ENCODE data around the gene LPP.
"Not testable (repeated sequence)": the region's sequence is repeated elsewhere in the genome, so short reads cannot be mapped to it uniquely, and the experiment has no call there.

DNA sequence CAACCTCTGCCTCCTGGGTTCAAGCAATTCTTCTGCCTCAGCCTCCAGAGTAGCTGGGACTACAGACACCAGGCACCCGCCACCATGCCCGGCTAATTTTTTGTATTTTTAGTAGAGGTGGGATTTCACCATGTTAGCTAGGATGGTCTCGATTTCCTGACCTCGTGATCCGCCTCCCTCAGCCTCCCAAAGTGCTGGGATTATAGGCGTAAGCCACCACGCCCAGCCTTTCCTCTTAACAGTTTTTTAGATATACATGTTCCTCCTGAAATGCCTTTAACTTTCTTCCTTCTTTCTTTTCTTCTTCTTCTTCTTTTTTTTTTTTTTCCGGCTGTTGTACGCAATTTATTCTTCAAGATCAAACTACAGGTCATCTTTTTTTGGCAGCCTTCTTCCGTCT, 548.1 kb downstream of the LPP start:
- TF ChIP-seq SP1 (IDR thresholded peaks at IDR 0.05; ENCODE audit: low read depth, low read length); ETV6 (conservative IDR thresholded peaks at IDR 0.05 in 1 of 2, IDR thresholded peaks at IDR 0.05 in 1 of 2; ENCODE audit: borderline replicate concordance in 1 of 2, low read depth in 1 of 2); RUNX3 (IDR thresholded peaks at IDR 0.05; ENCODE audit: low read length); POLR2AphosphoS5 (IDR thresholded peaks at IDR 0.05; ENCODE audit: low read length); POLR2A (IDR thresholded peaks at IDR 0.05; ENCODE audit: low read depth, low read length); ZNF274 (IDR thresholded peaks at IDR 0.05; ENCODE audit: insufficient read depth, insufficient read length); FOXK2 (IDR thresholded peaks at IDR 0.05); MTA2 (IDR thresholded peaks at IDR 0.05; ENCODE audit: low read depth): not testable (repeated sequence)
- TF ChIP-seq, protein P1, sequence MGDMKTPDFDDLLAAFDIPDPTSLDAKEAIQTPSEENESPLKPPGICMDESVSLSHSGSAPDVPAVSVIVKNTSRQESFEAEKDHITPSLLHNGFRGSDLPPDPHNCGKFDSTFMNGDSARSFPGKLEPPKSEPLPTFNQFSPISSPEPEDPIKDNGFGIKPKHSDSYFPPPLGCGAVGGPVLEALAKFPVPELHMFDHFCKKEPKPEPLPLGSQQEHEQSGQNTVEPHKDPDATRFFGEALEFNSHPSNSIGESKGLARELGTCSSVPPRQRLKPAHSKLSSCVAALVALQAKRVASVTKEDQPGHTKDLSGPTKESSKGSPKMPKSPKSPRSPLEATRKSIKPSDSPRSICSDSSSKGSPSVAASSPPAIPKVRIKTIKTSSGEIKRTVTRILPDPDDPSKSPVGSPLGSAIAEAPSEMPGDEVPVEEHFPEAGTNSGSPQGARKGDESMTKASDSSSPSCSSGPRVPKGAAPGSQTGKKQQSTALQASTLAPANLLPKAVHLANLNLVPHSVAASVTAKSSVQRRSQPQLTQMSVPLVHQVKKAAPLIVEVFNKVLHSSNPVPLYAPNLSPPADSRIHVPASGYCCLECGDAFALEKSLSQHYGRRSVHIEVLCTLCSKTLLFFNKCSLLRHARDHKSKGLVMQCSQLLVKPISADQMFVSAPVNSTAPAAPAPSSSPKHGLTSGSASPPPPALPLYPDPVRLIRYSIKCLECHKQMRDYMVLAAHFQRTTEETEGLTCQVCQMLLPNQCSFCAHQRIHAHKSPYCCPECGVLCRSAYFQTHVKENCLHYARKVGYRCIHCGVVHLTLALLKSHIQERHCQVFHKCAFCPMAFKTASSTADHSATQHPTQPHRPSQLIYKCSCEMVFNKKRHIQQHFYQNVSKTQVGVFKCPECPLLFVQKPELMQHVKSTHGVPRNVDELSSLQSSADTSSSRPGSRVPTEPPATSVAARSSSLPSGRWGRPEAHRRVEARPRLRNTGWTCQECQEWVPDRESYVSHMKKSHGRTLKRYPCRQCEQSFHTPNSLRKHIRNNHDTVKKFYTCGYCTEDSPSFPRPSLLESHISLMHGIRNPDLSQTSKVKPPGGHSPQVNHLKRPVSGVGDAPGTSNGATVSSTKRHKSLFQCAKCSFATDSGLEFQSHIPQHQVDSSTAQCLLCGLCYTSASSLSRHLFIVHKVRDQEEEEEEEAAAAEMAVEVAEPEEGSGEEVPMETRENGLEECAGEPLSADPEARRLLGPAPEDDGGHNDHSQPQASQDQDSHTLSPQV (IDR thresholded peaks at IDR 0.05) = not testable (repeated sequence)
- TF ChIP-seq, protein P2, sequence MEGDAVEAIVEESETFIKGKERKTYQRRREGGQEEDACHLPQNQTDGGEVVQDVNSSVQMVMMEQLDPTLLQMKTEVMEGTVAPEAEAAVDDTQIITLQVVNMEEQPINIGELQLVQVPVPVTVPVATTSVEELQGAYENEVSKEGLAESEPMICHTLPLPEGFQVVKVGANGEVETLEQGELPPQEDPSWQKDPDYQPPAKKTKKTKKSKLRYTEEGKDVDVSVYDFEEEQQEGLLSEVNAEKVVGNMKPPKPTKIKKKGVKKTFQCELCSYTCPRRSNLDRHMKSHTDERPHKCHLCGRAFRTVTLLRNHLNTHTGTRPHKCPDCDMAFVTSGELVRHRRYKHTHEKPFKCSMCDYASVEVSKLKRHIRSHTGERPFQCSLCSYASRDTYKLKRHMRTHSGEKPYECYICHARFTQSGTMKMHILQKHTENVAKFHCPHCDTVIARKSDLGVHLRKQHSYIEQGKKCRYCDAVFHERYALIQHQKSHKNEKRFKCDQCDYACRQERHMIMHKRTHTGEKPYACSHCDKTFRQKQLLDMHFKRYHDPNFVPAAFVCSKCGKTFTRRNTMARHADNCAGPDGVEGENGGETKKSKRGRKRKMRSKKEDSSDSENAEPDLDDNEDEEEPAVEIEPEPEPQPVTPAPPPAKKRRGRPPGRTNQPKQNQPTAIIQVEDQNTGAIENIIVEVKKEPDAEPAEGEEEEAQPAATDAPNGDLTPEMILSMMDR (IDR thresholded peaks at IDR 0.05 in 2 of 3, conservative IDR thresholded peaks at IDR 0.05 in 1 of 3; ENCODE audit: control insufficient read depth in 2 of 3, extremely low read depth in 1 of 3, insufficient read depth in 1 of 3, low read depth in 3 of 3, low read length in 3 of 3) = not testable (repeated sequence)
- TF ChIP-seq, protein P3, sequence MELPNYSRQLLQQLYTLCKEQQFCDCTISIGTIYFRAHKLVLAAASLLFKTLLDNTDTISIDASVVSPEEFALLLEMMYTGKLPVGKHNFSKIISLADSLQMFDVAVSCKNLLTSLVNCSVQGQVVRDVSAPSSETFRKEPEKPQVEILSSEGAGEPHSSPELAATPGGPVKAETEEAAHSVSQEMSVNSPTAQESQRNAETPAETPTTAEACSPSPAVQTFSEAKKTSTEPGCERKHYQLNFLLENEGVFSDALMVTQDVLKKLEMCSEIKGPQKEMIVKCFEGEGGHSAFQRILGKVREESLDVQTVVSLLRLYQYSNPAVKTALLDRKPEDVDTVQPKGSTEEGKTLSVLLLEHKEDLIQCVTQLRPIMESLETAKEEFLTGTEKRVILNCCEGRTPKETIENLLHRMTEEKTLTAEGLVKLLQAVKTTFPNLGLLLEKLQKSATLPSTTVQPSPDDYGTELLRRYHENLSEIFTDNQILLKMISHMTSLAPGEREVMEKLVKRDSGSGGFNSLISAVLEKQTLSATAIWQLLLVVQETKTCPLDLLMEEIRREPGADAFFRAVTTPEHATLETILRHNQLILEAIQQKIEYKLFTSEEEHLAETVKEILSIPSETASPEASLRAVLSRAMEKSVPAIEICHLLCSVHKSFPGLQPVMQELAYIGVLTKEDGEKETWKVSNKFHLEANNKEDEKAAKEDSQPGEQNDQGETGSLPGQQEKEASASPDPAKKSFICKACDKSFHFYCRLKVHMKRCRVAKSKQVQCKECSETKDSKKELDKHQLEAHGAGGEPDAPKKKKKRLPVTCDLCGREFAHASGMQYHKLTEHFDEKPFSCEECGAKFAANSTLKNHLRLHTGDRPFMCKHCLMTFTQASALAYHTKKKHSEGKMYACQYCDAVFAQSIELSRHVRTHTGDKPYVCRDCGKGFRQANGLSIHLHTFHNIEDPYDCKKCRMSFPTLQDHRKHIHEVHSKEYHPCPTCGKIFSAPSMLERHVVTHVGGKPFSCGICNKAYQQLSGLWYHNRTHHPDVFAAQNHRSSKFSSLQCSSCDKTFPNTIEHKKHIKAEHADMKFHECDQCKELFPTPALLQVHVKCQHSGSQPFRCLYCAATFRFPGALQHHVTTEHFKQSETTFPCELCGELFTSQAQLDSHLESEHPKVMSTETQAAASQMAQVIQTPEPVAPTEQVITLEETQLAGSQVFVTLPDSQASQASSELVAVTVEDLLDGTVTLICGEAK (IDR thresholded peaks at IDR 0.05; ENCODE audit: borderline replicate concordance) = not testable (repeated sequence)
- TF ChIP-seq, protein P4, sequence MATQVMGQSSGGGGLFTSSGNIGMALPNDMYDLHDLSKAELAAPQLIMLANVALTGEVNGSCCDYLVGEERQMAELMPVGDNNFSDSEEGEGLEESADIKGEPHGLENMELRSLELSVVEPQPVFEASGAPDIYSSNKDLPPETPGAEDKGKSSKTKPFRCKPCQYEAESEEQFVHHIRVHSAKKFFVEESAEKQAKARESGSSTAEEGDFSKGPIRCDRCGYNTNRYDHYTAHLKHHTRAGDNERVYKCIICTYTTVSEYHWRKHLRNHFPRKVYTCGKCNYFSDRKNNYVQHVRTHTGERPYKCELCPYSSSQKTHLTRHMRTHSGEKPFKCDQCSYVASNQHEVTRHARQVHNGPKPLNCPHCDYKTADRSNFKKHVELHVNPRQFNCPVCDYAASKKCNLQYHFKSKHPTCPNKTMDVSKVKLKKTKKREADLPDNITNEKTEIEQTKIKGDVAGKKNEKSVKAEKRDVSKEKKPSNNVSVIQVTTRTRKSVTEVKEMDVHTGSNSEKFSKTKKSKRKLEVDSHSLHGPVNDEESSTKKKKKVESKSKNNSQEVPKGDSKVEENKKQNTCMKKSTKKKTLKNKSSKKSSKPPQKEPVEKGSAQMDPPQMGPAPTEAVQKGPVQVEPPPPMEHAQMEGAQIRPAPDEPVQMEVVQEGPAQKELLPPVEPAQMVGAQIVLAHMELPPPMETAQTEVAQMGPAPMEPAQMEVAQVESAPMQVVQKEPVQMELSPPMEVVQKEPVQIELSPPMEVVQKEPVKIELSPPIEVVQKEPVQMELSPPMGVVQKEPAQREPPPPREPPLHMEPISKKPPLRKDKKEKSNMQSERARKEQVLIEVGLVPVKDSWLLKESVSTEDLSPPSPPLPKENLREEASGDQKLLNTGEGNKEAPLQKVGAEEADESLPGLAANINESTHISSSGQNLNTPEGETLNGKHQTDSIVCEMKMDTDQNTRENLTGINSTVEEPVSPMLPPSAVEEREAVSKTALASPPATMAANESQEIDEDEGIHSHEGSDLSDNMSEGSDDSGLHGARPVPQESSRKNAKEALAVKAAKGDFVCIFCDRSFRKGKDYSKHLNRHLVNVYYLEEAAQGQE (IDR thresholded peaks at IDR 0.05; ENCODE audit: low read depth, low read length) = not testable (repeated sequence)
- TF ChIP-seq, protein P5, sequence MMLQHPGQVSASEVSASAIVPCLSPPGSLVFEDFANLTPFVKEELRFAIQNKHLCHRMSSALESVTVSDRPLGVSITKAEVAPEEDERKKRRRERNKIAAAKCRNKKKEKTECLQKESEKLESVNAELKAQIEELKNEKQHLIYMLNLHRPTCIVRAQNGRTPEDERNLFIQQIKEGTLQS (IDR thresholded peaks at IDR 0.05; ENCODE audit: borderline replicate concordance, extremely low read depth, low read depth, low read length) = not testable (repeated sequence)

Measured in GM12878 (cell line).